HepG2 (cell line): ENCODE data around the gene GSDMA. TPM values are rescaled to one million over a fixed set of nuclear protein-coding genes. Genes with fewer than 3 reads are reported as not detected.
A peak's percentile ranks its signal among the peaks of the same experiment; 100 is the strongest.

Experiments
- ETV6 ChIP-seq: sonication (generic); formaldehyde crosslinking; conservative IDR thresholded peaks from 2 replicates; pipeline ENCODE4 v1.4.0; 2020; ENCODE audit warnings: missing genetic modification reagents
- HNRNPUL1 ChIP-seq: fragments of 200-400 bp; formaldehyde crosslinking; IDR thresholded peaks from 2 replicates; pipeline ENCODE4 v1.6.1; 2017; ENCODE audit warnings: low read depth, mild to moderate bottlenecking, low read length, moderate library complexity
- NCOA2 ChIP-seq: sonication (generic); formaldehyde crosslinking; IDR thresholded peaks from 2 replicates; pipeline ENCODE4 v1.8.0; 2022; ENCODE audit warnings: inconsistent platforms
- SATB2 ChIP-seq: sonication (generic); formaldehyde crosslinking; IDR thresholded peaks from 2 replicates; pipeline ENCODE4 v1.5.0; 2020; ENCODE audit warnings: missing genetic modification reagents
- SNRNP70 ChIP-seq: fragments of 200-400 bp; formaldehyde crosslinking; IDR thresholded peaks from 2 replicates; pipeline ENCODE4 v1.6.1; 2017; ENCODE audit warnings: mild to moderate bottlenecking, low read depth, low read length, moderate library complexity
- ZEB1 ChIP-seq: IDR thresholded peaks from 2 replicates; pipeline ENCODE4 v1.6.1; 2012; ENCODE audit warnings: mild to moderate bottlenecking, low read depth, inconsistent platforms; ENCODE audit not compliant: insufficient replicate concordance
- ZFAT ChIP-seq: sonication (generic); formaldehyde crosslinking; conservative IDR thresholded peaks from 2 replicates; pipeline ENCODE4 v1.8.1; 2023; ENCODE audit warnings: missing genetic modification reagents, inconsistent platforms
- ZNF160 ChIP-seq: sonication (generic); formaldehyde crosslinking; IDR thresholded peaks from 2 replicates; pipeline ENCODE4 v1.8.0; 2022; ENCODE audit warnings: mild to moderate bottlenecking, inconsistent platforms, missing genetic modification reagents
- ZNF234 ChIP-seq: sonication (generic); formaldehyde crosslinking; conservative IDR thresholded peaks from 2 replicates; pipeline ENCODE4 v1.5.1; 2020; ENCODE audit warnings: mild to moderate bottlenecking, missing genetic modification reagents
- ZNF616 ChIP-seq: sonication (generic); formaldehyde crosslinking; IDR thresholded peaks from 2 replicates; pipeline ENCODE4 v1.5.0; 2020; ENCODE audit warnings: low read depth, mild to moderate bottlenecking, missing genetic modification reagents
- ZNF788 ChIP-seq: sonication (generic); formaldehyde crosslinking; IDR thresholded peaks from 2 replicates; pipeline ENCODE4 v1.5.0; 2020; ENCODE audit warnings: mild to moderate bottlenecking, missing genetic modification reagents, borderline replicate concordance
- polyA plus RNA-seq, 8 experiments: library from polyadenylated mRNA; depleted of rRNA in 3 of 8; stranded (reverse) in 7 of 8; unstranded in 1 of 8; fragments of >200 nt; fragmentation: Illumina TruSeq in 4 of 8; extraction: Trizol in 4 of 8; gene quantifications; 2 replicates each; pipeline versions ENCODE4 v1.2.1 to v1.2.3, GENCODE V29; 2011 to 2016; ENCODE audit warnings: low read depth in 4 of 8, missing spikeins in 1 of 8, mixed read lengths in 1 of 8; ENCODE audit not compliant: insufficient read depth in 1 of 8
- total RNA-seq, 5 experiments: library from RNA; depleted of rRNA; stranded (reverse); fragments of >200 nt; fragmentation: Illumina TruSeq; extraction: Trizol; gene quantifications; 2 replicates each; pipeline ENCODE4 v1.2.3, GENCODE V29; 2016; ENCODE audit warnings: low read depth in 1 of 5
- TF ChIP-seq, protein P1 (sequence below), 2 experiments: IDR thresholded peaks; 2 replicates each; pipeline ENCODE4 v1.6.1; 2011 to 2012; ENCODE audit warnings: low read length in 2 of 2, borderline replicate concordance in 1 of 2, low read depth in 1 of 2, mild to moderate bottlenecking in 1 of 2, moderate library complexity in 1 of 2
- TF ChIP-seq, protein P2 (sequence below): sonication (generic); formaldehyde crosslinking; IDR thresholded peaks from 2 replicates; pipeline ENCODE4 v1.8.0; 2022; ENCODE audit warnings: mild to moderate bottlenecking, missing genetic modification reagents, borderline replicate concordance
- TF ChIP-seq, protein P3 (sequence below): sonication (generic); formaldehyde crosslinking; IDR thresholded peaks from 2 replicates; pipeline ENCODE4 v1.5.1; 2020; ENCODE audit warnings: mild to moderate bottlenecking, missing genetic modification reagents, moderate library complexity
- TF ChIP-seq, protein P4 (sequence below): IDR thresholded peaks from 2 replicates; pipeline ENCODE4 v1.6.1; 2016; ENCODE audit warnings: missing compliant biosample characterization, missing genetic modification reagents, borderline replicate concordance
- TF ChIP-seq, protein P5 (sequence below): sonication (generic); formaldehyde crosslinking; IDR thresholded peaks from 2 replicates; pipeline ENCODE4 v1.8.0; 2022; ENCODE audit warnings: mild to moderate bottlenecking, missing genetic modification reagents; ENCODE audit not compliant: insufficient replicate concordance
- TF ChIP-seq, protein P6 (sequence below): sonication (generic); formaldehyde crosslinking; IDR thresholded peaks from 2 replicates; pipeline ENCODE4 v1.8.0; 2022; ENCODE audit warnings: mild to moderate bottlenecking, missing genetic modification reagents, moderate library complexity

Gene GSDMA
- total and polyA plus RNA-seq, 2 of the 13 experiments (the other 11 are each of a cell fraction or from before 2014, with no cell fraction given): not detected

DNA sequence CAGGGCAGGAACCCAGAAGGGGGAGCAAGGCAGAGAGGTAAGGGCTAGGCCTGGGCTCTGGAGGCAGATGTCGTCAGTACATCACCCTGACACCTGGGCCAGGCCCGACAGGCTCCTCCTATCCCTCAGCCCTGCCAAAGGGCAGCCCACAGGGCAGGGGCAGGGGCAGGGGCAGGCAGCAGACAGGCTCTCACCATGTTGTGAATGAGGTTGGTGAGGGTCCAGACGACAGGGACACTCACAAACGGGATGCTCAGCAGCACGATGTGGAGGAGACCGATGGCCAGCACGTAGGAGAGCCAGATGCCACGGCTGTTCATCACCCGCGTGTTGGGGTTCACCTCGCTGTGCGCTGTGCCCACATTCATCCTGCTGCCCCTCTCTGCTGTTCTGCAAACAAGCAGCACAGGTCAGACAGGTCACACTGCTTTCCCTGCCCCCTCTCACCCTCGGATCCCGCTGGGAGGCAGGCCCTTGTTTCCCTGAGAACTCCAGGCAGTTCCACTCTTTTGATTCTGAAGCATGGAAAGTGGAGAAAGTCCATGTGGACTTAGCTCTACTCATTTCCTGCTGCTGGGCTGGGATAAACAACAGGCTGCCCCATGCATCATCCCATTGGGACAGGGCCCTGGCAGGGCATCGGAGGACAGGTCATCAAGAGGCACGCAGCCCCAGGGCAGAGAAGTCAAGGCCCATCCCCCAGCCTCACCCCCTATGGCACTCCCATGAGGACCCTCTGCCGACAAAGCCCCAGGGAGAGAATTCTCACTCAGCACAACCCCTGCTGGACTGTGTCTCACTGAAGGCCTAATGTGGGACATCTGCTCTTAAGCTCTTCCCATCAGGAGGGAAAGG is 38.7 kb upstream of the GSDMA start (continued):
- TF ChIP-seq, protein P1, sequence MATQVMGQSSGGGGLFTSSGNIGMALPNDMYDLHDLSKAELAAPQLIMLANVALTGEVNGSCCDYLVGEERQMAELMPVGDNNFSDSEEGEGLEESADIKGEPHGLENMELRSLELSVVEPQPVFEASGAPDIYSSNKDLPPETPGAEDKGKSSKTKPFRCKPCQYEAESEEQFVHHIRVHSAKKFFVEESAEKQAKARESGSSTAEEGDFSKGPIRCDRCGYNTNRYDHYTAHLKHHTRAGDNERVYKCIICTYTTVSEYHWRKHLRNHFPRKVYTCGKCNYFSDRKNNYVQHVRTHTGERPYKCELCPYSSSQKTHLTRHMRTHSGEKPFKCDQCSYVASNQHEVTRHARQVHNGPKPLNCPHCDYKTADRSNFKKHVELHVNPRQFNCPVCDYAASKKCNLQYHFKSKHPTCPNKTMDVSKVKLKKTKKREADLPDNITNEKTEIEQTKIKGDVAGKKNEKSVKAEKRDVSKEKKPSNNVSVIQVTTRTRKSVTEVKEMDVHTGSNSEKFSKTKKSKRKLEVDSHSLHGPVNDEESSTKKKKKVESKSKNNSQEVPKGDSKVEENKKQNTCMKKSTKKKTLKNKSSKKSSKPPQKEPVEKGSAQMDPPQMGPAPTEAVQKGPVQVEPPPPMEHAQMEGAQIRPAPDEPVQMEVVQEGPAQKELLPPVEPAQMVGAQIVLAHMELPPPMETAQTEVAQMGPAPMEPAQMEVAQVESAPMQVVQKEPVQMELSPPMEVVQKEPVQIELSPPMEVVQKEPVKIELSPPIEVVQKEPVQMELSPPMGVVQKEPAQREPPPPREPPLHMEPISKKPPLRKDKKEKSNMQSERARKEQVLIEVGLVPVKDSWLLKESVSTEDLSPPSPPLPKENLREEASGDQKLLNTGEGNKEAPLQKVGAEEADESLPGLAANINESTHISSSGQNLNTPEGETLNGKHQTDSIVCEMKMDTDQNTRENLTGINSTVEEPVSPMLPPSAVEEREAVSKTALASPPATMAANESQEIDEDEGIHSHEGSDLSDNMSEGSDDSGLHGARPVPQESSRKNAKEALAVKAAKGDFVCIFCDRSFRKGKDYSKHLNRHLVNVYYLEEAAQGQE (IDR thresholded peaks at IDR 0.05; ENCODE audit: borderline replicate concordance in 1 of 2, low read depth in 1 of 2, low read length in 2 of 2): peak in 1 of 2 experiments; percentile 56; a peak in 1 of 4 replicates
- TF ChIP-seq ZNF616 (CRISPR knock-in tag) (no peak; the same call in 1 of the 2 replicates), ZEB1 (peak; percentile 24), SNRNP70 (no peak), SATB2 (CRISPR knock-in tag) (no peak), ZNF788 (CRISPR knock-in tag) (peak; percentile 95), ZNF234 (CRISPR knock-in tag) (no peak), ZNF160 (CRISPR knock-in tag) (peak; percentile 90), NCOA2 (CRISPR knock-in tag) (peak; percentile 96), HNRNPUL1 (no peak), ZFAT (CRISPR knock-in tag) (no peak), ETV6 (CRISPR knock-in tag) (peak; percentile 91)
- TF ChIP-seq, protein P2, sequence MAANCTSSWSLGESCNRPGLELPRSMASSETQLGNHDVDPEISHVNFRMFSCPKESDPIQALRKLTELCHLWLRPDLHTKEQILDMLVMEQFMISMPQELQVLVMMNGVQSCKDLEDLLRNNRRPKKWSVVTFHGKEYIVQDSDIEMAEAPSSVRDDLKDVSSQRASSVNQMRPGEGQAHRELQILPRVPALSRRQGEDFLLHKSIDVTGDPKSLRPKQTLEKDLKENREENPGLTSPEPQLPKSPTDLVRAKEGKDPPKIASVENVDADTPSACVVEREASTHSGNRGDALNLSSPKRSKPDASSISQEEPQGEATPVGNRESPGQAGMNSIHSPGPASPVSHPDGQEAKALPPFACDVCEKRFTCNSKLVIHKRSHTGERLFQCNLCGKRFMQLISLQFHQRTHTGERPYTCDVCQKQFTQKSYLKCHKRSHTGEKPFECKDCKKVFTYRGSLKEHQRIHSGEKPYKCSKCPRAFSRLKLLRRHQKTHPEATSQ: 0 out of 2 replicates have a peak, but pooled peaks have one; percentile 27
- TF ChIP-seq, protein P3, sequence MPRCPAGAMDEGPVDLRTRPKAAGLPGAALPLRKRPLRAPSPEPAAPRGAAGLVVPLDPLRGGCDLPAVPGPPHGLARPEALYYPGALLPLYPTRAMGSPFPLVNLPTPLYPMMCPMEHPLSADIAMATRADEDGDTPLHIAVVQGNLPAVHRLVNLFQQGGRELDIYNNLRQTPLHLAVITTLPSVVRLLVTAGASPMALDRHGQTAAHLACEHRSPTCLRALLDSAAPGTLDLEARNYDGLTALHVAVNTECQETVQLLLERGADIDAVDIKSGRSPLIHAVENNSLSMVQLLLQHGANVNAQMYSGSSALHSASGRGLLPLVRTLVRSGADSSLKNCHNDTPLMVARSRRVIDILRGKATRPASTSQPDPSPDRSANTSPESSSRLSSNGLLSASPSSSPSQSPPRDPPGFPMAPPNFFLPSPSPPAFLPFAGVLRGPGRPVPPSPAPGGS: peak; percentile 99
- TF ChIP-seq, protein P4, sequence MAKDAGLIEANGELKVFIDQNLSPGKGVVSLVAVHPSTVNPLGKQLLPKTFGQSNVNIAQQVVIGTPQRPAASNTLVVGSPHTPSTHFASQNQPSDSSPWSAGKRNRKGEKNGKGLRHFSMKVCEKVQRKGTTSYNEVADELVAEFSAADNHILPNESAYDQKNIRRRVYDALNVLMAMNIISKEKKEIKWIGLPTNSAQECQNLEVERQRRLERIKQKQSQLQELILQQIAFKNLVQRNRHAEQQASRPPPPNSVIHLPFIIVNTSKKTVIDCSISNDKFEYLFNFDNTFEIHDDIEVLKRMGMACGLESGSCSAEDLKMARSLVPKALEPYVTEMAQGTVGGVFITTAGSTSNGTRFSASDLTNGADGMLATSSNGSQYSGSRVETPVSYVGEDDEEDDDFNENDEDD (CRISPR knock-in tag): peak; percentile 93
- TF ChIP-seq, protein P5, sequence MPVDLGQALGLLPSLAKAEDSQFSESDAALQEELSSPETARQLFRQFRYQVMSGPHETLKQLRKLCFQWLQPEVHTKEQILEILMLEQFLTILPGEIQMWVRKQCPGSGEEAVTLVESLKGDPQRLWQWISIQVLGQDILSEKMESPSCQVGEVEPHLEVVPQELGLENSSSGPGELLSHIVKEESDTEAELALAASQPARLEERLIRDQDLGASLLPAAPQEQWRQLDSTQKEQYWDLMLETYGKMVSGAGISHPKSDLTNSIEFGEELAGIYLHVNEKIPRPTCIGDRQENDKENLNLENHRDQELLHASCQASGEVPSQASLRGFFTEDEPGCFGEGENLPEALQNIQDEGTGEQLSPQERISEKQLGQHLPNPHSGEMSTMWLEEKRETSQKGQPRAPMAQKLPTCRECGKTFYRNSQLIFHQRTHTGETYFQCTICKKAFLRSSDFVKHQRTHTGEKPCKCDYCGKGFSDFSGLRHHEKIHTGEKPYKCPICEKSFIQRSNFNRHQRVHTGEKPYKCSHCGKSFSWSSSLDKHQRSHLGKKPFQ: peak; percentile 80
- TF ChIP-seq, protein P6, sequence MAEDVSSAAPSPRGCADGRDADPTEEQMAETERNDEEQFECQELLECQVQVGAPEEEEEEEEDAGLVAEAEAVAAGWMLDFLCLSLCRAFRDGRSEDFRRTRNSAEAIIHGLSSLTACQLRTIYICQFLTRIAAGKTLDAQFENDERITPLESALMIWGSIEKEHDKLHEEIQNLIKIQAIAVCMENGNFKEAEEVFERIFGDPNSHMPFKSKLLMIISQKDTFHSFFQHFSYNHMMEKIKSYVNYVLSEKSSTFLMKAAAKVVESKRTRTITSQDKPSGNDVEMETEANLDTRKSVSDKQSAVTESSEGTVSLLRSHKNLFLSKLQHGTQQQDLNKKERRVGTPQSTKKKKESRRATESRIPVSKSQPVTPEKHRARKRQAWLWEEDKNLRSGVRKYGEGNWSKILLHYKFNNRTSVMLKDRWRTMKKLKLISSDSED (CRISPR knock-in tag): 0 out of 2 replicates have a peak, but pooled peaks have one; percentile 45
